Smooth muscle cell (in vitro differentiated cells): ENCODE data around the gene TBC1D22A. TPM values are rescaled to one million over a fixed set of nuclear protein-coding genes. Genes with fewer than 3 reads are reported as not detected.

Source experiments
- DNase-seq: peaks from one replicate; lab custom pipeline; 2025; ENCODE audit not compliant: unreplicated experiment; lab: John Stamatoyannopoulos, UW
- H2AFZ ChIP-seq: fragments of 200-600 bp; sonication (generic); 2 replicates; pipeline ENCODE4 v1.6.0; 2016; ENCODE audit warnings: antibody characterized with exemption, low read depth, mild to moderate bottlenecking
- H3F3A ChIP-seq: fragments of 200-600 bp; sonication (generic); 2 replicates; pipeline ENCODE4 v1.6.0; 2017; ENCODE audit warnings: antibody characterized with exemption, low read depth
- H3K27ac ChIP-seq: fragments of 200-600 bp; sonication (generic); 2 replicates; pipeline ENCODE4 v1.5.1; 2016; ENCODE audit warnings: low read depth, mild to moderate bottlenecking
- H3K27me3 ChIP-seq: fragments of 200-600 bp; sonication (generic); 2 replicates; pipeline ENCODE4 v1.6.1; 2016; ENCODE audit warnings: low read depth, mild to moderate bottlenecking
- H3K36me3 ChIP-seq: fragments of 200-600 bp; sonication (generic); 2 replicates; pipeline ENCODE4 v1.5.1; 2016; ENCODE audit warnings: low read depth
- H3K4me1 ChIP-seq: fragments of 200-600 bp; sonication (generic); 2 replicates; pipeline ENCODE4 v1.5.1; 2016; ENCODE audit warnings: low read depth
- H3K4me2 ChIP-seq: fragments of 200-600 bp; sonication (generic); 2 replicates; pipeline ENCODE4 v1.6.0; 2016; ENCODE audit warnings: mild to moderate bottlenecking
- H3K4me3 ChIP-seq: fragments of 200-600 bp; sonication (generic); 2 replicates; pipeline ENCODE4 v1.5.1; 2016; ENCODE audit warnings: mild to moderate bottlenecking
- H3K79me2 ChIP-seq: fragments of 200-600 bp; sonication (generic); 2 replicates; pipeline ENCODE4 v1.6.0; 2016; ENCODE audit warnings: low read depth, mild to moderate bottlenecking
- H3K9ac ChIP-seq: fragments of 200-600 bp; sonication (generic); 2 replicates; pipeline ENCODE4 v1.6.0; 2016; ENCODE audit warnings: low read depth
- H3K9me3 ChIP-seq: fragments of 200-600 bp; sonication (generic); replicated peaks from 2 replicates; pipeline ENCODE4 v1.5.1; 2016; ENCODE audit warnings: low read depth
- H4K20me1 ChIP-seq: fragments of 200-600 bp; sonication (generic); 2 replicates; pipeline ENCODE4 v1.6.0; 2016; ENCODE audit warnings: low read depth
- CTCF ChIP-seq: fragments of 200-600 bp; sonication (generic); IDR thresholded peaks from 2 replicates; pipeline ENCODE4 v1.5.1; 2017; ENCODE audit warnings: borderline replicate concordance, mild to moderate bottlenecking, antibody characterized with exemption; ENCODE audit not compliant: insufficient read depth, poor library complexity, severe bottlenecking
- WGBS: methylation state at CpG from one replicate; pipeline ENCODE4 v1.1.7; 2016; ENCODE audit warnings: low lambda C conversion rate; 5-methylcytosine and 5-hydroxymethylcytosine counted together
- polyA plus RNA-seq: library from polyadenylated mRNA; unstranded; fragments of >200 nt; fragmentation: Nextera tagmentation; extraction: Ambion mirVana; gene quantifications from 2 replicates; pipeline ENCODE4 v1.2.1, GENCODE V29; 2016
- total RNA-seq: library from RNA; depleted of rRNA; stranded (reverse); fragments of >200 nt; gene quantifications from 2 replicates; pipeline ENCODE4 v1.2.3, GENCODE V29; 2014

The TBC1D22A gene
- total and polyA plus RNA-seq, 2 experiments from 2014 or later: 12.5 to 14.4 TPM

GRCh38 chr22:46726066-46726985 is 36.1 kb upstream of the TBC1D22A start:
- DNase-seq: no peak
- no peak for TF ChIP-seq CTCF
- H3K4me2 ChIP-seq: no peak overlapping the region

GRCh38 chr22:46726986-46727317 is 35.5 kb upstream of the TBC1D22A start:
- Histone ChIP-seq H3K9me3 (no peaks in the 10 kb centered on the region), H3K4me1 (peaks cover 3% of the 10 kb centered on the region), H3K27ac (no peak overlapping the region), H2AFZ (no peak overlapping the region), H4K20me1 (peaks cover 99% of the 10 kb centered on the region), H3F3A (no peaks in the 10 kb centered on the region), H3K36me3 (no peaks in the 10 kb centered on the region), H3K79me2 (peaks cover 69% of the 10 kb centered on the region), H3K9ac (no peak overlapping the region), H3K4me3 (no peak overlapping the region), H3K4me2 (no peak overlapping the region), H3K27me3 (no peaks in the 10 kb centered on the region)
- no peak for TF ChIP-seq CTCF
- no peak for DNase-seq
- WGBS: 99% methylated on average over 3 of the region's 3 CpGs

More at GRCh38 chr22:46726066-46726985, 36.1 kb upstream of the TBC1D22A start:
- no peak overlapping the region for H3K9ac ChIP-seq
- no peaks in the 10 kb centered on the region for H3K36me3 ChIP-seq
- no peaks in the 10 kb centered on the region for H3K27me3 ChIP-seq
- no peak overlapping the region for H2AFZ ChIP-seq
- no peaks in the 10 kb centered on the region for H3K4me1 ChIP-seq
- H3F3A ChIP-seq: no peaks in the 10 kb centered on the region
- 97% methylated on average over 37 of the region's 38 CpGs for WGBS
- no peak overlapping the region for H3K27ac ChIP-seq
- no peak overlapping the region for H3K4me3 ChIP-seq
- peaks cover 99% of the 10 kb centered on the region for H4K20me1 ChIP-seq
- no peaks in the 10 kb centered on the region for H3K9me3 ChIP-seq
- peaks cover 66% of the 10 kb centered on the region for H3K79me2 ChIP-seq

GRCh38 chr22:46727813-46728364 is 34.6 kb upstream of the TBC1D22A start:
- Histone ChIP-seq H4K20me1 (peaks cover 99% of the 10 kb centered on the region), H3K4me2 (no peak overlapping the region), H3F3A (no peaks in the 10 kb centered on the region), H3K79me2 (peaks cover 78% of the 10 kb centered on the region), H3K27me3 (no peaks in the 10 kb centered on the region), H3K36me3 (no peaks in the 10 kb centered on the region), H3K9me3 (no peaks in the 10 kb centered on the region), H3K27ac (no peak overlapping the region), H2AFZ (no peak overlapping the region), H3K9ac (no peak overlapping the region), H3K4me1 (peaks cover 5% of the 10 kb centered on the region), H3K4me3 (no peak overlapping the region)
- 89% methylated on average over 17 of the region's 19 CpGs for WGBS
- no peak for TF ChIP-seq CTCF
- no peak for DNase-seq
